Keratinocyte (primary cell): ENCODE data around the gene POLDIP3. TPM values are rescaled to one million over a fixed set of nuclear protein-coding genes. Genes with fewer than 3 reads are reported as not detected.
"Not testable (repeated sequence)": the region's sequence is repeated elsewhere in the genome, so short reads cannot be mapped to it uniquely, and the experiment has no call there.

Experiments
- DNase-seq: peaks from one replicate; pipeline ENCODE4 v3.0.0-alpha.2; 2011; ENCODE audit warnings: low read depth, missing footprints, low spot score
- FAIRE-seq: peaks from 2 replicates; lab custom pipeline; 2011; peaks lifted over from hg19 to GRCh38; lab: Jason Lieb, UNC
- H2AFZ ChIP-seq: 2 replicates; pipeline ENCODE4 v1.6.0; 2012; ENCODE audit warnings: low read length, control low read depth, inconsistent platforms; ENCODE audit not compliant: control insufficient read depth
- H3K27ac ChIP-seq: 2 replicates; pipeline ENCODE4 v1.5.1; 2011; ENCODE audit warnings: low read length; ENCODE audit not compliant: control insufficient read depth, insufficient read depth
- H3K27me3 ChIP-seq: 3 replicates; pipeline ENCODE4 v1.6.0; 2011; ENCODE audit warnings: low read length; ENCODE audit not compliant: control insufficient read depth, insufficient read depth; ENCODE audit errors: extremely low read depth
- H3K36me3 ChIP-seq, 2 experiments: 2 replicates in 1 of 2; 3 replicates in 1 of 2; pipeline ENCODE4 v1.5.1; 2011; ENCODE audit warnings: low read length in 2 of 2, mild to moderate bottlenecking in 1 of 2; ENCODE audit not compliant: control insufficient read depth in 2 of 2, insufficient read depth in 2 of 2; ENCODE audit errors: extremely low read depth in 1 of 2
- H3K4me1 ChIP-seq: 3 replicates; pipeline ENCODE4 v1.5.1; 2011; ENCODE audit warnings: low read length; ENCODE audit not compliant: control insufficient read depth, insufficient read depth; ENCODE audit errors: extremely low read depth
- H3K4me2 ChIP-seq: 3 replicates; pipeline ENCODE4 v1.6.0; 2011; ENCODE audit warnings: low read depth, low read length; ENCODE audit not compliant: control insufficient read depth, insufficient read depth; ENCODE audit errors: extremely low read depth
- H3K4me3 ChIP-seq, 3 experiments: fragments of 200-600 bp in 1 of 3; sonication (generic) in 1 of 3; 2 replicates in 2 of 3; 3 replicates in 1 of 3; pipeline ENCODE4 v1.5.1; 2011 to 2016; ENCODE audit warnings: low read length in 3 of 3, mild to moderate bottlenecking in 3 of 3, control low read depth in 2 of 3, inconsistent platforms in 1 of 3, low read depth in 1 of 3, mixed read lengths in 1 of 3, mixed run types in 1 of 3, moderate library complexity in 1 of 3; ENCODE audit not compliant: control insufficient read depth in 2 of 3, insufficient read depth in 2 of 3; ENCODE audit errors: extremely low read depth in 1 of 3
- H3K79me2 ChIP-seq: 2 replicates; pipeline ENCODE4 v1.6.0; 2012; ENCODE audit warnings: low read length; ENCODE audit not compliant: control insufficient read depth, insufficient read depth
- H3K9ac ChIP-seq: 3 replicates; pipeline ENCODE4 v1.6.0; 2011; ENCODE audit warnings: low read length; ENCODE audit not compliant: control insufficient read depth, insufficient read depth; ENCODE audit errors: extremely low read depth
- H3K9me1 ChIP-seq: 3 replicates; pipeline ENCODE4 v1.6.0; 2011; ENCODE audit warnings: low read length; ENCODE audit not compliant: control insufficient read depth, insufficient read depth; ENCODE audit errors: extremely low read depth
- H3K9me3 ChIP-seq: 2 replicates; pipeline ENCODE4 v1.5.1; 2012; ENCODE audit warnings: low read depth, low read length; ENCODE audit not compliant: control insufficient read depth
- H4K20me1 ChIP-seq: 3 replicates; pipeline ENCODE4 v1.6.0; 2011; ENCODE audit warnings: low read length; ENCODE audit not compliant: control insufficient read depth, insufficient read depth; ENCODE audit errors: extremely low read depth
- EZH2 ChIP-seq: IDR thresholded peaks from one replicate; pipeline ENCODE4 v1.6.1; 2012; ENCODE audit warnings: inconsistent platforms, mild to moderate bottlenecking, low read length, moderate library complexity
- dilution Hi-C: fragments of 300-500 bp; cut with MboI; formaldehyde crosslinking; loops from one replicate; pipeline ENCODE4 v1.7.0; 2020; ENCODE audit warnings: low sequenced_read_pairs; ENCODE audit not compliant: extremely low pct_ligation_motif_present
- polyA plus RNA-seq, 5 experiments: library from polyadenylated mRNA; depleted of rRNA in 3 of 5; stranded (reverse) in 3 of 5; stranded (forward) in 1 of 5; unstranded in 1 of 5; fragments of >200 nt; gene quantifications; 1 replicate in 1 of 5; 2 replicates in 3 of 5; 3 replicates in 1 of 5; pipeline versions ENCODE4 v1.2.1 to v1.2.3, GENCODE V29; 2011 to 2012; ENCODE audit warnings: missing spikeins in 2 of 5, low read depth in 1 of 5, low replicate concordance in 1 of 5
- small RNA-seq, 3 experiments: library from RNA; depleted of rRNA; stranded (forward); fragments of <200 nt; gene quantifications; one replicate each; pipeline ENCODE3, GENCODE V24; 2012; ENCODE audit warnings: low read depth in 3 of 3, low replicate concordance in 1 of 3; ENCODE audit not compliant: insufficient read length in 3 of 3
- TF ChIP-seq, protein P1 (sequence below), 3 experiments: IDR thresholded peaks in 1 of 3; conservative IDR thresholded peaks in 1 of 3; optimal IDR thresholded peaks in 1 of 3; 2 replicates in 2 of 3; 3 replicates in 1 of 3; pipeline versions ENCODE3 to v1.5.1; 2011; ENCODE audit warnings: low read length in 3 of 3, mild to moderate bottlenecking in 3 of 3, moderate library complexity in 2 of 3, control low read depth in 1 of 3, inconsistent platforms in 1 of 3; ENCODE audit not compliant: insufficient read depth in 2 of 3; ENCODE audit errors: extremely low read depth in 1 of 3

The POLDIP3 gene
- polyA plus RNA-seq, 1 donor (not counting 4 experiments of a cell fraction or from before 2014, with no cell fraction given) = 41.9 TPM

GRCh38 chr22:42536634-42537033 lies 78.0 kb downstream of the POLDIP3 start:
- dilution Hi-C loops, H4K20me1 ChIP-seq, H3K79me2 ChIP-seq, H3K9me1 ChIP-seq, H3K27me3 ChIP-seq, H3K4me2 ChIP-seq, DNase-seq, FAIRE-seq, H3K9ac ChIP-seq, H3K27ac ChIP-seq, H3K36me3 ChIP-seq, H3K9me3 ChIP-seq, H3K4me3 ChIP-seq, H2AFZ ChIP-seq: not testable (repeated sequence)
- H3K4me1 ChIP-seq = peaks cover 11% of the 10 kb centered on the region

GRCh38 chr22:42536166-42536565 lies 78.5 kb downstream of the POLDIP3 start:
- Histone ChIP-seq H3K9me3 (no peaks in the 10 kb centered on the region), H3K79me2 (no peaks in the 10 kb centered on the region), H3K9me1 (no peaks in the 10 kb centered on the region), H3K27ac (no peak overlapping the region), H3K9ac (no peak overlapping the region), H3K4me1 (peaks cover 11% of the 10 kb centered on the region), H2AFZ (no peak overlapping the region), H3K27me3 (no peaks in the 10 kb centered on the region), H3K36me3 (no peaks in the 10 kb centered on the region), H3K4me2 (no peak overlapping the region), H3K4me3 (no peak overlapping the region), H4K20me1 (no peaks in the 10 kb centered on the region)
- TF ChIP-seq, protein P1, sequence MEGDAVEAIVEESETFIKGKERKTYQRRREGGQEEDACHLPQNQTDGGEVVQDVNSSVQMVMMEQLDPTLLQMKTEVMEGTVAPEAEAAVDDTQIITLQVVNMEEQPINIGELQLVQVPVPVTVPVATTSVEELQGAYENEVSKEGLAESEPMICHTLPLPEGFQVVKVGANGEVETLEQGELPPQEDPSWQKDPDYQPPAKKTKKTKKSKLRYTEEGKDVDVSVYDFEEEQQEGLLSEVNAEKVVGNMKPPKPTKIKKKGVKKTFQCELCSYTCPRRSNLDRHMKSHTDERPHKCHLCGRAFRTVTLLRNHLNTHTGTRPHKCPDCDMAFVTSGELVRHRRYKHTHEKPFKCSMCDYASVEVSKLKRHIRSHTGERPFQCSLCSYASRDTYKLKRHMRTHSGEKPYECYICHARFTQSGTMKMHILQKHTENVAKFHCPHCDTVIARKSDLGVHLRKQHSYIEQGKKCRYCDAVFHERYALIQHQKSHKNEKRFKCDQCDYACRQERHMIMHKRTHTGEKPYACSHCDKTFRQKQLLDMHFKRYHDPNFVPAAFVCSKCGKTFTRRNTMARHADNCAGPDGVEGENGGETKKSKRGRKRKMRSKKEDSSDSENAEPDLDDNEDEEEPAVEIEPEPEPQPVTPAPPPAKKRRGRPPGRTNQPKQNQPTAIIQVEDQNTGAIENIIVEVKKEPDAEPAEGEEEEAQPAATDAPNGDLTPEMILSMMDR (optimal IDR thresholded peaks at IDR 0.05 in 1 of 3, IDR thresholded peaks at IDR 0.05 in 1 of 3, conservative IDR thresholded peaks at IDR 0.05 in 1 of 3; ENCODE audit: extremely low read depth in 1 of 3, insufficient read depth in 2 of 3, low read length in 3 of 3) = no peak
- TF ChIP-seq EZH2 = no peak
- DNase-seq (no peak), FAIRE-seq (no peak)
- dilution Hi-C loops = no loop called here

DNA sequence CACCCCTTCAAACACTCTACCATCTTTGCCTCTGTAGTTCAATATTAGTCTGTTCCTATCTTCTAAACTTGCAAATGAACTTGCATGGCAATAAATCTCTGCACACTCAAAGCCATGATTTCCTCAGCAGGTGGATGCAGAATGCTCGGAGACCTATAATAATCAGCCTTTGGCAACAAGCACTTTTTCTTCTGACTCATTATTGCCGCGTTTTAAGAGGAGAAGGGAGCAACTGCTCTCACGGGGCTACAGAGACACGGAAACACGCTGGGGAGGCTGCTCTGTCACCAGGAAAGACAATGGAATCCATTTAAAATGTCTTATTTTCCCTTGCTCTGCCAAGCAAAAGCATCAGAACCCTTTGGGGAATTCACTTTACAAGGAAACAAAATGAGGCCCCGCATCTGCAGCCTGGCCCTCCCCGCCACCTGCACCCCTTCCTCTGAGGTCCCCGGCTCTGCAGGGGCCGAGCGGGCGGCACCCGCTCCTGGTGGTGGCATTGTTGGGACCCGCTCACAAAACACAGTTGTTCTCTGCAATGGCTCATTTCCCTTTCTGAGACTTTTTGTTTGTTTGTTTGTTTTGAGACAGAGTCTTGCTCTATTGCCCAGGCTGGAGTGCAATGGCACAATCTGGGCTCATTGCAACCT lies 79.5 kb downstream of the POLDIP3 start:
- H4K20me1 ChIP-seq, H3K36me3 ChIP-seq, H3K9me3 ChIP-seq, H3K79me2 ChIP-seq, H2AFZ ChIP-seq, H3K9me1 ChIP-seq, H3K27me3 ChIP-seq, H3K4me2 ChIP-seq, dilution Hi-C loops, H3K9ac ChIP-seq, H3K4me3 ChIP-seq, FAIRE-seq, H3K27ac ChIP-seq, DNase-seq: not testable (repeated sequence)
- H3K4me1 ChIP-seq = peaks cover 11% of the 10 kb centered on the region

Small RNA genes within 50 kb of the gene (small RNA-seq; reads per million reads assigned to genes)
- gene RN7SKP80 (0 reads per million in 3 experiments), gene RNU6-513P (0 reads per million in 3 experiments)

Other genes with a start within 250 kb of the POLDIP3 start
- gene NFAM1, start 182.5 kb downstream of the POLDIP3 start, polyA plus RNA-seq = 0.05 TPM in 1 of 3 replicates, not detected in the others
- gene RRP7A, start 95.1 kb downstream of the POLDIP3 start, polyA plus RNA-seq = 29.4 to 30.7 TPM (median 30.2 TPM) in 3 replicates
- 1.5 to 4.6 TPM (median 2.5 TPM) in 3 replicates for gene SERHL2, start 60.9 kb downstream of the POLDIP3 start, polyA plus RNA-seq
- gene ATP5MGL, start 25.7 kb upstream of the POLDIP3 start, polyA plus RNA-seq = not detected in 3 replicates
- gene CYB5R3, start 34.5 kb upstream of the POLDIP3 start, polyA plus RNA-seq = 92.3 to 130 TPM (median 102 TPM) in 3 replicates
- 1.6 to 4.4 TPM (median 3.0 TPM) in 3 replicates for gene A4GALT, start 106.0 kb upstream of the POLDIP3 start, polyA plus RNA-seq
- 24.7 to 36.1 TPM (median 28.3 TPM) in 3 replicates for gene ARFGAP3, start 242.4 kb upstream of the POLDIP3 start, polyA plus RNA-seq